GM21447 (cell line): Measurements from ENCODE around the gene SCN1A.

ENCODE experiments used
- ATAC-seq: cut with Tn5 transposase; IDR thresholded peaks from one replicate; pipeline ENCODE4 v1.9.1; 2021; ENCODE audit not compliant: unreplicated experiment

SCN1A gene

GRCh38 chr2:166082736-166083135 lies 45.1 kb downstream of the SCN1A start:
- no peak for ATAC-seq

- ATAC-seq = no peak
These were observed 46.0 kb downstream of the SCN1A start for GRCh38 chr2:166081852-166082251.

- ATAC-seq = no peak
These were observed 46.6 kb downstream of the SCN1A start for GRCh38 chr2:166081131-166081632.

- ATAC-seq = no peak
These were observed 53.4 kb downstream of the SCN1A start for GRCh38 chr2:166074430-166074829.

- no peak for ATAC-seq
These were observed 53.8 kb downstream of the SCN1A start for GRCh38 chr2:166074011-166074410.

- ATAC-seq = no peak
These were observed 57.6 kb downstream of the SCN1A start for GRCh38 chr2:166070231-166070630.

GRCh38 chr2:166068981-166069380 lies 58.8 kb downstream of the SCN1A start:
- no peak for ATAC-seq

- ATAC-seq = no peak
These were observed 60.6 kb downstream of the SCN1A start for GRCh38 chr2:166067229-166067628.

- ATAC-seq = no peak
These were observed 67.6 kb downstream of the SCN1A start for GRCh38 chr2:166060191-166060590.

- ATAC-seq = no peak
These were observed 70.3 kb downstream of the SCN1A start for GRCh38 chr2:166057370-166058164.

- ATAC-seq = no peak
These were observed 82.9 kb downstream of the SCN1A start for GRCh38 chr2:166044853-166045483.

- no peak for ATAC-seq
These were observed 84.9 kb downstream of the SCN1A start for GRCh38 chr2:166042768-166043390.

GRCh38 chr2:166042356-166042755 lies 85.5 kb downstream of the SCN1A start:
- ATAC-seq = no peak

- ATAC-seq = no peak
These were observed 86.2 kb downstream of the SCN1A start for GRCh38 chr2:166041613-166042012.

- no peak for ATAC-seq
These were observed 95.5 kb downstream of the SCN1A start for GRCh38 chr2:166032361-166032760.

- no peak for ATAC-seq
These were observed 96.8 kb downstream of the SCN1A start for GRCh38 chr2:166031054-166031453.

GRCh38 chr2:166025313-166025712 lies 102.5 kb downstream of the SCN1A start:
- no peak for ATAC-seq

GRCh38 chr2:166017208-166017607 lies 110.6 kb downstream of the SCN1A start:
- no peak for ATAC-seq

GRCh38 chr2:166013878-166014277 lies 113.9 kb downstream of the SCN1A start:
- no peak for ATAC-seq

- ATAC-seq = no peak
These were observed 116.2 kb downstream of the SCN1A start for GRCh38 chr2:166011660-166012059.

GRCh38 chr2:166000401-166000800 lies 127.4 kb downstream of the SCN1A start:
- ATAC-seq = no peak

GRCh38 chr2:165990846-165991245 lies 137.0 kb downstream of the SCN1A start:
- ATAC-seq = no peak
